Keratinocyte (primary cell): ENCODE data around the gene TMEM233.

Experiments
- EZH2 ChIP-seq: IDR thresholded peaks from one replicate; pipeline ENCODE4 v1.6.1; 2012; ENCODE audit warnings: inconsistent platforms, mild to moderate bottlenecking, low read length, moderate library complexity
- TF ChIP-seq, protein P1 (sequence below), 3 experiments: IDR thresholded peaks in 1 of 3; conservative IDR thresholded peaks in 1 of 3; optimal IDR thresholded peaks in 1 of 3; 2 replicates in 2 of 3; 3 replicates in 1 of 3; pipeline versions ENCODE3 to v1.5.1; 2011; ENCODE audit warnings: low read length in 3 of 3, mild to moderate bottlenecking in 3 of 3, moderate library complexity in 2 of 3, control low read depth in 1 of 3, inconsistent platforms in 1 of 3; ENCODE audit not compliant: insufficient read depth in 2 of 3; ENCODE audit errors: extremely low read depth in 1 of 3

DNA sequence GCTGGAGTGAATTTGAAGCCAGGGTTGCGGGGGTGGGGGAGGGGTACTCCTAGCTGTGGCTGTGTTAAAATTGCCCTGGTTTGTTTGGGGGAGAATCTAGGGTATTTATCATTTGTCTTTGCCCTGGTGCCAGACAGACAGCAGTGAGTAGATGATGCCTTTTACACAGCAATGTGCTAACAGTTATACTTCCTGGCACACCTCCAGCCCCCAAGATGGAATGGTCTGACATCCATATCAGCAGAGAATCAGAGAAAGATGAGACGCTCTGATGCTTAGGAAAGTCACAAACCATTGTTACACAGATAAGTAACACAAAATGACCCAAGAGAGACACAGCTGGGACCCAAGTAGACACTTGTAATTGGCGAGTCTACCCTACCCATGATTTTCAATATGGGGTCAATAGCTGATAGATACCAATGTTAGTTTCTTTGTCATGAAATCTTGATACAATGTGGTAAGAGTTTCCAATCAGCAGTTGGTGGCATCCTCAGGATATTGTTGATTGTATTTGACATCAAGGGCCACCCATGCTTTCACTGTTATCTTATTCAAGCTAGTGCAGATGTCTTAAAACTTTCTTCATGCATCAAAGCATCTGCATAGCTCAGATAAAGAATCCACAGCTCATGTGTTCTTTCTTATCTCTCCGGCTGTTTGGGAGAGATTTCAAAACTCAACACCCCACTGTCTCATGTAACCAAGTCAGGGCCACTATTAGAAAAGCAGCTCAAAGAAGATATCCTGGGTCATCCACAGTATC is 71.8 kb downstream of the TMEM233 start:
- TF ChIP-seq, protein P1, sequence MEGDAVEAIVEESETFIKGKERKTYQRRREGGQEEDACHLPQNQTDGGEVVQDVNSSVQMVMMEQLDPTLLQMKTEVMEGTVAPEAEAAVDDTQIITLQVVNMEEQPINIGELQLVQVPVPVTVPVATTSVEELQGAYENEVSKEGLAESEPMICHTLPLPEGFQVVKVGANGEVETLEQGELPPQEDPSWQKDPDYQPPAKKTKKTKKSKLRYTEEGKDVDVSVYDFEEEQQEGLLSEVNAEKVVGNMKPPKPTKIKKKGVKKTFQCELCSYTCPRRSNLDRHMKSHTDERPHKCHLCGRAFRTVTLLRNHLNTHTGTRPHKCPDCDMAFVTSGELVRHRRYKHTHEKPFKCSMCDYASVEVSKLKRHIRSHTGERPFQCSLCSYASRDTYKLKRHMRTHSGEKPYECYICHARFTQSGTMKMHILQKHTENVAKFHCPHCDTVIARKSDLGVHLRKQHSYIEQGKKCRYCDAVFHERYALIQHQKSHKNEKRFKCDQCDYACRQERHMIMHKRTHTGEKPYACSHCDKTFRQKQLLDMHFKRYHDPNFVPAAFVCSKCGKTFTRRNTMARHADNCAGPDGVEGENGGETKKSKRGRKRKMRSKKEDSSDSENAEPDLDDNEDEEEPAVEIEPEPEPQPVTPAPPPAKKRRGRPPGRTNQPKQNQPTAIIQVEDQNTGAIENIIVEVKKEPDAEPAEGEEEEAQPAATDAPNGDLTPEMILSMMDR (optimal IDR thresholded peaks at IDR 0.05 in 1 of 3, IDR thresholded peaks at IDR 0.05 in 1 of 3, conservative IDR thresholded peaks at IDR 0.05 in 1 of 3; ENCODE audit: extremely low read depth in 1 of 3, insufficient read depth in 2 of 3, low read length in 3 of 3), result no peak
- TF ChIP-seq EZH2, result no peak
